Measurements from ENCODE around the gene TRMU.
A peak's percentile ranks its signal among the peaks of the same experiment; 100 is the strongest.

The TRMU gene

GRCh38 chr22:46336119-46337078 lies 885 bp downstream of the TRMU start:
- TF ChIP-seq, protein P1, sequence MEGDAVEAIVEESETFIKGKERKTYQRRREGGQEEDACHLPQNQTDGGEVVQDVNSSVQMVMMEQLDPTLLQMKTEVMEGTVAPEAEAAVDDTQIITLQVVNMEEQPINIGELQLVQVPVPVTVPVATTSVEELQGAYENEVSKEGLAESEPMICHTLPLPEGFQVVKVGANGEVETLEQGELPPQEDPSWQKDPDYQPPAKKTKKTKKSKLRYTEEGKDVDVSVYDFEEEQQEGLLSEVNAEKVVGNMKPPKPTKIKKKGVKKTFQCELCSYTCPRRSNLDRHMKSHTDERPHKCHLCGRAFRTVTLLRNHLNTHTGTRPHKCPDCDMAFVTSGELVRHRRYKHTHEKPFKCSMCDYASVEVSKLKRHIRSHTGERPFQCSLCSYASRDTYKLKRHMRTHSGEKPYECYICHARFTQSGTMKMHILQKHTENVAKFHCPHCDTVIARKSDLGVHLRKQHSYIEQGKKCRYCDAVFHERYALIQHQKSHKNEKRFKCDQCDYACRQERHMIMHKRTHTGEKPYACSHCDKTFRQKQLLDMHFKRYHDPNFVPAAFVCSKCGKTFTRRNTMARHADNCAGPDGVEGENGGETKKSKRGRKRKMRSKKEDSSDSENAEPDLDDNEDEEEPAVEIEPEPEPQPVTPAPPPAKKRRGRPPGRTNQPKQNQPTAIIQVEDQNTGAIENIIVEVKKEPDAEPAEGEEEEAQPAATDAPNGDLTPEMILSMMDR (IDR thresholded peaks at IDR 0.05; ENCODE audit: control insufficient read depth, extremely low read depth, insufficient read depth): no peak
- no peak for DNase-seq (ENCODE audit: low read depth)
- peak overlapping the region; percentile 94 for H3K4me3 ChIP-seq (ENCODE audit: low read depth, low read length)

GRCh38 chr22:46337870-46338269 lies 2.4 kb downstream of the TRMU start:
- H3K4me3 ChIP-seq (ENCODE audit: low read depth, low read length): no peak overlapping the region
- DNase-seq (ENCODE audit: low read depth): no peak
- TF ChIP-seq, protein P1 (IDR thresholded peaks at IDR 0.05; ENCODE audit: control insufficient read depth, extremely low read depth, insufficient read depth): no peak

DNA sequence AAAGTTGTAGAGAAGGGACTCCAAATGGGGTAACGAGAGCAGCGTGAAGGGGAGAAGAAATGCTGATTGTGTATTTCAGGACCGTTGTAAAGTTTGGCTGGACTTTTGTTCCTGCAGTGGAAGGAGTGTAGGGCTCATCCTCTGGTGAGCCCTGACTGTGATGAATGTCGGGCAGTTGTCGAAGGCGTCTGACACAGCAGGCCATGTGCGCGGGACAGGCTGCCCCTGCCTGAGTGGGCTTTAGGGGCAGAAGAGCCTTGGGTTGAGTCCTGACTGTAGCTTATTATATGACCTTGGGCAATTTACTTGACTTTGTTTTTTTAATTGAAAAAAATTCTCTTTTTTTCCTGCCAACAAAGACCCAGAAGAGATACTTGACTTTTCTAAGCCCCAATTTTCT lies 3.1 kb downstream of the TRMU start:
- TF ChIP-seq, protein P1 (IDR thresholded peaks at IDR 0.05; ENCODE audit: control insufficient read depth, extremely low read depth, insufficient read depth): no peak
- no peak for DNase-seq (ENCODE audit: low read depth)
- no peak overlapping the region for H3K4me3 ChIP-seq (ENCODE audit: low read depth, low read length)

- TF ChIP-seq, protein P1 (IDR thresholded peaks at IDR 0.05; ENCODE audit: control insufficient read depth, extremely low read depth, insufficient read depth): no peak
- no peak overlapping the region for H3K4me3 ChIP-seq (ENCODE audit: low read depth, low read length)
- DNase-seq (ENCODE audit: low read depth): no peak
Observed at GRCh38 chr22:46339956-46340355, 4.4 kb downstream of the TRMU start.

GRCh38 chr22:46340676-46341075 lies 5.2 kb downstream of the TRMU start:
- H3K4me3 ChIP-seq (ENCODE audit: low read depth, low read length): no peak overlapping the region
- DNase-seq (ENCODE audit: low read depth): no peak
- TF ChIP-seq, protein P1 (IDR thresholded peaks at IDR 0.05; ENCODE audit: control insufficient read depth, extremely low read depth, insufficient read depth): no peak

GRCh38 chr22:46346680-46347405 lies 11.3 kb downstream of the TRMU start:
- no peak overlapping the region for H3K4me3 ChIP-seq (ENCODE audit: low read depth, low read length)
- TF ChIP-seq, protein P1 (IDR thresholded peaks at IDR 0.05; ENCODE audit: control insufficient read depth, extremely low read depth, insufficient read depth): no peak
- no peak for DNase-seq (ENCODE audit: low read depth)
